ENCODE data around the gene AMOTL2.

Gene AMOTL2

GRCh38 chr3:134312072-134312872, 62.0 kb downstream of the AMOTL2 start:
- DNase-seq, result no peak

DNA sequence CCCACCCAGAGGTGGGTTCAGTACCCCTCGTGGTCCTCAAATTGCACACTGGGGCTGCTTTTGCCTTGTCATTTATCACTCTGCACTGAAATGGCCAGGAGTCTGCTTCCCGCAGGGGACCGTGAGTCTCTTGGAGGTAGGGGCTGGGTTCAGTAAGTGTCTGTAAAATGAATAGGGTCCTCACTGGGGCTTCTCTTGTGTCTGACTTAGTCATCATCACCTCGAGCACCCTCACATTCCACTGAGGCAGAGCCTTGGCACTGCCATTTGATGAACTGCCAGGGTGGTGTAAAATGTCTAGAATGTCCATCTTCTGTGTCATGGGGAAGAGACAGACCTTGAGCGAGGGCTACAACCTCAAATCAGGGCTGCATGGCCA, 62.6 kb downstream of the AMOTL2 start:
- DNase-seq, result no peak

GRCh38 chr3:134311265-134311664, 63.0 kb downstream of the AMOTL2 start:
- no peak for DNase-seq

GRCh38 chr3:134309987-134310700, 64.1 kb downstream of the AMOTL2 start:
- no peak for DNase-seq

- DNase-seq, result peak; percentile 82
These were observed 65.8 kb downstream of the AMOTL2 start for GRCh38 chr3:134308350-134308891.

DNA sequence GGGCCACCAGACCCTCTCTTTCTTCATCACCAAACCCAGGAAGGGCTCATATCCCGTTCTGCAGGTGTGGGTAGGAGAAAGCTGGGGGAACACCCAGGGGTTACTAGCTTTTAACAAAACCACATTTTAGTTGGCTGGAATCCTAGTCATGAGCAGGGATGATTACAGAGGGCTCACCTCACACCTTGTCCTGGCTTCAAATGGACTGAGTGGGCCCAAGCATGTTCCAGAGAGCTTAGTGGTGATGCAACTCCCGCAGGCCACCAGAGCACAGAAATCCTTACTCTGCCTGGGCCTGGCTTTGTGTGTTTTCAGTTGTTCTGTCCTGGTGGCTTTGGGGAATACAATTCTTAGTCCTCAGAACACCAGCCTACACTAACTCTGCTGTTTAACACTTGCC, 66.8 kb downstream of the AMOTL2 start:
- DNase-seq, result no peak

GRCh38 chr3:134306320-134306719, 67.9 kb downstream of the AMOTL2 start:
- DNase-seq, result no peak

All from OCI-M1 (cell line).